ENCODE data around the gene SV2C. TPM values are rescaled to one million over a fixed set of nuclear protein-coding genes. Genes with fewer than 3 reads are reported as not detected.
"Not testable (repeated sequence)": the region's sequence is repeated elsewhere in the genome, so short reads cannot be mapped to it uniquely, and the experiment has no call there.

SV2C gene, protein sequence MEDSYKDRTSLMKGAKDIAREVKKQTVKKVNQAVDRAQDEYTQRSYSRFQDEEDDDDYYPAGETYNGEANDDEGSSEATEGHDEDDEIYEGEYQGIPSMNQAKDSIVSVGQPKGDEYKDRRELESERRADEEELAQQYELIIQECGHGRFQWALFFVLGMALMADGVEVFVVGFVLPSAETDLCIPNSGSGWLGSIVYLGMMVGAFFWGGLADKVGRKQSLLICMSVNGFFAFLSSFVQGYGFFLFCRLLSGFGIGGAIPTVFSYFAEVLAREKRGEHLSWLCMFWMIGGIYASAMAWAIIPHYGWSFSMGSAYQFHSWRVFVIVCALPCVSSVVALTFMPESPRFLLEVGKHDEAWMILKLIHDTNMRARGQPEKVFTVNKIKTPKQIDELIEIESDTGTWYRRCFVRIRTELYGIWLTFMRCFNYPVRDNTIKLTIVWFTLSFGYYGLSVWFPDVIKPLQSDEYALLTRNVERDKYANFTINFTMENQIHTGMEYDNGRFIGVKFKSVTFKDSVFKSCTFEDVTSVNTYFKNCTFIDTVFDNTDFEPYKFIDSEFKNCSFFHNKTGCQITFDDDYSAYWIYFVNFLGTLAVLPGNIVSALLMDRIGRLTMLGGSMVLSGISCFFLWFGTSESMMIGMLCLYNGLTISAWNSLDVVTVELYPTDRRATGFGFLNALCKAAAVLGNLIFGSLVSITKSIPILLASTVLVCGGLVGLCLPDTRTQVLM
- total RNA-seq, result under 0.01 TPM in 1 of 2 replicates, not detected in the other

DNA sequence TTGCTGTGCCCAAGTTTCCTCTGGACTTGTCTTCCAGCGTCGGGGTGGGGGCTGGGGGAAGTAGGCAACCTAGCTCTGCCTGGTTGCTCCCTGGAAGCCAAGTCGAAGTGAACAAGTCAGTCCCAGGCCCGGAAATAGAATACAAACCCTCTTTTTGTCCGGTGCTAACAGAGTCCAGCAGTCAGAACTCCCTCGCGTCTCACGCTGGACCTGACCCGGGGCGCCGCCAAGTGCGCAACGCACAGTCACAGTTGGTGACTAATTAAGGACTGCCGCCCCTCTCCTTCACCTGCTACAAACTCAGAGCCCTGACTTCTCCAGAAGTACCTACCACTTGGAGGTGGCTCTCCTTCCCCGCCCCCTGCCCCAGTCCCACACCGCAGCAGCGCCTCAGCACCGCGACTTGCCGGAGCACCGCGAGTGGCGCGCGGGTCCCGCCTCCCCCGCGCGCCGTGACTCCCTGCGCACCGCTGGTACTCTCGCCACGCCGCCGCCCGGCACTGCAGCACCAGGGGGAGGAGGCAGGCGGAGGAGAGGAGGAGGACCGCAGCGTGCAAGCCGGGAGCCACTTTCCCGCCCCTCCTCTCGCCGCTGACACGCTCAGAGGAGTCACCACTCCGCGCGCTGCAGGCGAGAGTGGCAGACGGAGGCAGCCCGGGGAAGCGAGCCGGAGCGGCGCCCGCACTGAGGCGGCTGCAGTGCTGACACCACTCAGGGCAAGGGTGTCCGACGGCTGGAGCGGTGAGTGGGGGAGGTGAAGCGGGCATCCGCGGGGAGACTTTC is at the start of gene SV2C:
Gene SV2C (plus strand): TSS at position 612 of the 783 bp plus-strand sequence. CDS start 48,368 bp downstream, outside the sequence.
- DNase-seq (ENCODE audit: low read depth in 2 of 2), result peak in 1 of 2 donors; percentile 40

DNA sequence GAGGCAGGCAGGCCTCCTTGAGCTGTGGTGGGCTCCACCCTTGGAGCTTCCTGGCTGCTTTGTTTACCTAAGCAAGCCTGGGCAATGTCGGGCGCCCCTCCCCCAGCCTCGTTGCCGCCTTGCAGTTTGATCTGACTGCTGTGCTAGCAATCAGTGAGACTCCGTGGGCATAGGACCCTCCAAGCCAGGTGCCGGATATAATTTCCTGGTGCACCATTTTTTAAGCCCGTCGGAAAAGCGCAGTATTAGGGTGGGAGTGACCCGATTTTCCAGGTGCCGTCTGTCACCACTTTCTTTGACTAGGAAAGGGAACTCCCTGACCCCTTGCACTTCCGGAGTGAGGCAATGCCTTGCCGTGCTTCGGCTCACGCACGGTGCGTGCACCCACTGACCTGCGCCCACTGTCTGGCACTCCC is 45.4 kb upstream of the SV2C start:
- DNase-seq (ENCODE audit: low read depth in 2 of 2), result not testable (repeated sequence)

DNA sequence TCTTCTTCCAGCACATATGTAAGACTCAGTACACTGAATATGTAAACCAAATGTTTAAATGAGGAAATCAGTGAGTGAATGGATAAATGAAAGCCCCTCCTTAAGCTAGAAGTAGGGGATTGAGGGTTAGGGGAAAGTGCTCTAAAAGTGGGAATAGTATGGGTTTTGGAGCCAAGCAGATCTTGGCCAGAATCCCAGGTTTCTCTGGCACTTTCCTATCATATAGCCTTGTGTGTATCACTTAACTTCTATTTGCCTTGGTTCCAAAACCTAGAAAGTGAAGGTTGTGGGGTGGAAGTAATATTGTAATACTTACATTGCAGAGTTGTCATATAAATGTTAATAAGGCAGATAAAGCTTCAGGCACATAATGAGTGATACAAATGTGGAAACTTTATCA is 45.0 kb upstream of the SV2C start:
- DNase-seq (ENCODE audit: low read depth in 2 of 2), result no peak

DNA sequence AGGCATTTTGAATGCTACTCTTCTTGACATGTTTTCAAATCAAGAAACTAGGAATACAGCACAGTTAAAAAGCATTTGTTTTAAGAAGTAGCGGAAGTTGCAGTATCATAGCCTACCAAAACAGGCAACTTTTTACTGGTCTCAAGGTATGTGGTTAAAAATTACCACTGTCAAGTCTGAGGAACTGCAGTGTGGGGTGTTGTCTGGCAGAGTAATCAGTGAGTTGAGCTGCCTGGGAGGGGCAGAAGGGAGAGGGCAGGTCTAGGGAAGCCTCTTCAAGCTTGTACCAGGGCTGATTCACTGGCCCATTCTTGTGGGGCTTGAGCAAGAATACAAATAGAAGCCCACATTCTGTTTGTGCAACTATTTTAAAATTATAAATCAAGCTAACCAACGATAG is 42.4 kb upstream of the SV2C start:
- no peak for DNase-seq (ENCODE audit: low read depth in 2 of 2)

DNA sequence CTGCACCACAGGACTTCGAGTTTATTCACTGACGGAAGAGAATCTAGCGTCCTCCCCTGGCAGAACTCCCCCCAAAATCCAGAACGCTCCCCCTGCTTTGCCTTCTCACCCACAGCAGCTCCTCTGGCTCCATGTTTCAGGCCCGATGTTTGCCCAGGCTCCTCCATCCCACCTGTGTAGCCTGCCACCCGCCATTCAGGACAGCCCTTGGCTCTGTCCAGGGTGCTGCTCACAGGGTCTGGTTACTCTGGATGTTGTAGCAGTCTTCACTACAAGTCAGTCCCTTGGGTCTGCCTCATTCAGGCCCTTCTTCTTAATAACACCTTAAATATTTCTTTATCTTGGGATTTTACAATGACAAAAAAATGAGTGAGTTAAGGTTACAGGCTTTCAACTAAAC is 41.3 kb upstream of the SV2C start:
- peak in 1 of 2 donors; percentile 17 for DNase-seq (ENCODE audit: low read depth in 2 of 2)

DNA sequence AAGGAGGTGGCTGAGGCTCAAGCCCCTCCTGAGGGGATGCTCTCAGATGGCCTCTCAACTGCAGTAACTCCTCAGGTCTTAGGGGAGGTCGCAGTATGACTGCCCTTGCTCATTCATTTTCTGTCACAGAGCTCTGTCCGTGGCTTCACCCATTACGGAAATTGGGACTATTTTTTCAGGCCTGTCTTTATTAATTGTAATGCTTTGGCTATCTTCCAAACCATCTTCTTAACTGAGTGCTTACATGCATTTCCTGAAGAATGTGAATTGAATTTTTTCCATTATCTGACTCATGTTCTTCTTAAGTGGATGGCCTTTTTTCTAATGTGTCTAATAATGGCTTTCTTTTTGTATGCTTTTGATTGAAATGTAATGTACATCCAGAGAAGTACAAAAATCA is 36.4 kb upstream of the SV2C start:
- peak in 1 of 2 donors; percentile 38 for DNase-seq (ENCODE audit: low read depth in 2 of 2)

DNA sequence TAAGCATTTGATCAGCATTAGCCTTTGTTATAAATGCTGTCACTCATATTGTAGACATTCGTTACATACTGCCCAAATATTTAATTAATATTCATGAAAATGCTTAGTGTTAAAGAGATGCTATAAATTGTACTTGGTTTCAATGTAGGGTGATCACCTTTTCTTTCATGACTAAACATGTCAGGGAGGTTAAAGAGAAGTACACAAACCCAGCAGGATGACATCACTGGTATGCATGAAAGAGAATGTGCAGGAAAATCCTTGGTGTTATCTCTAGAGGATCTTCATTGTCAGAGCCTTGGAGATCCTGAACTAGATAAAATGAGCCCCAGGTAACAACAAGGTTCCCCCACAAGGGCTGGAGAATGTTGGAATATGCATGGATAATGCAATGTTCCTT is 33.0 kb upstream of the SV2C start:
- no peak for DNase-seq (ENCODE audit: low read depth in 2 of 2)

DNA sequence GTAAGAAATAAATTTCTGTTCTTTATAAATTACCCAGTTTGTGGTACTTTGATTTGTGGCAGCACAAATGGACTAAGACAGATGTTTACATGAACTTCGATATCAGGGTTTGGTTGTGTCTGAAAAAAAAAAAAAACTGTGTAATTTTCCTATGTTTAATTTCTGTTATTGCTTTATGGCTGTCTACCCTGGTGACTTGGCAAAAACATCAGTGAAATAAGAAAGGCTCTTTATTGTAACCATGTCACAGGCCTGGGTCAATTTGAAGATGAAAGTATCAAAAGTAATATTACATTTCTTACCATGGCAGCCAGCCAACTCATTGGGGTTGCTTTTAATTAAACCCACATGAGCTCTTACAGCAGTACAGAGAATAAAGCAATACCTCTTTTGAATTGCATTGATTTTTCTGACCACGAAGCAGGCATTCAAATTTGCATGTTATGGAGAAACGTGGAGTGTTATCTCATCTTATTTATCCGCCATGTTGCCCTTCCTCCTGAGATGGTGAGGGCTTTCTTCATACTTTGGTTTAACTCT is 20.6 kb upstream of the SV2C start:
- DNase-seq (ENCODE audit: low read depth in 2 of 2), result no peak

DNA sequence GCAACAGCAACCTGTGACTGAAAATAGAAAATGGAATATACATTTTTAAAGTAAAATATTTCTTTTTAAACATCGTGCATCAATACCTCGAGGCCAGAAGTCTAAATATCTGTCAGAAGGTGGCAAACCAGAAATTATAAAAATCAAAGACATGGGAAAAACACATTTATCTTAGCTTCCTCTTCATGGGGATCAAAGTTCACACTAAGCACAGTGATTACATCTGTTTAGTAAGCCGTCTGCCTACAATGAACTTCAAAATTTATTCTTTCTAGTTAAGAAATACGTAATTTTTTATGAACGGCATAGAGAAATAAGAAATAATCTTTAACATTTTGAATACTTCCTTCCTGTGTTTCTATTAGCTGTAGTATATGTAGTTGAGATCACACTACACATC is 17.9 kb upstream of the SV2C start:
- no peak for DNase-seq (ENCODE audit: low read depth in 2 of 2)

DNA sequence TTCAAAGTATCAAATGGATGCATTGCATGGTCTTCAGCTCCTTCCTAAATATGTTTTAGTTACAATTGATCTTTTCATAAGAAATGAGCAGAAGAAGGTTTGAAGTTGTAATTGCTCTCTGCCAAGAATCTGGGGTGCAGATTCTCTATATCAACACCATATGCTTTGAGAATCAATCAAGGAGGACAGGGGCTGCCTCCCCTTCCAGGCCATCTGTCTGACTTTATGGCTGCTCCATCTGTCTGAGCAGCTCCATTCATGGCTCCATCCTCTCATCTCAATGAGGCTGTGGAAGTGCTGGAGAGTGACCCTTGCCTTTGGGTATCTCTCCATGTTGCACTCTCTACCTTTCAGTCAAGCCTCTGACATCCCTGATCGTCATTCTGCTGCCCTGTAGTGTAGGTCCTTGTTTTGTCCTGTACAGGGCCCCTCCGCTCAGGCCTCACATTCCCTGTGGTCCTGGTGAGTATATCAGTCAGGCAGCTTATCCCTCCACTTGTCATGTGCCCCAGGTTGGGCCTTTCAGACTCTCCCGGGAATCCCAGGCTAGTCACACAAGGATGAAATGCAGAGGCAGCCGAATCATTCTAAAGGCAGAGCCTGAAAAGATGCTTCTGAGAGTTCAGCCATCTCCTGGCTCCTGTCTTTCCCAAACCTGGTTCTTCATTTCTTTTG is 14.0 kb upstream of the SV2C start:
- no peak for DNase-seq (ENCODE audit: low read depth in 2 of 2)

DNA sequence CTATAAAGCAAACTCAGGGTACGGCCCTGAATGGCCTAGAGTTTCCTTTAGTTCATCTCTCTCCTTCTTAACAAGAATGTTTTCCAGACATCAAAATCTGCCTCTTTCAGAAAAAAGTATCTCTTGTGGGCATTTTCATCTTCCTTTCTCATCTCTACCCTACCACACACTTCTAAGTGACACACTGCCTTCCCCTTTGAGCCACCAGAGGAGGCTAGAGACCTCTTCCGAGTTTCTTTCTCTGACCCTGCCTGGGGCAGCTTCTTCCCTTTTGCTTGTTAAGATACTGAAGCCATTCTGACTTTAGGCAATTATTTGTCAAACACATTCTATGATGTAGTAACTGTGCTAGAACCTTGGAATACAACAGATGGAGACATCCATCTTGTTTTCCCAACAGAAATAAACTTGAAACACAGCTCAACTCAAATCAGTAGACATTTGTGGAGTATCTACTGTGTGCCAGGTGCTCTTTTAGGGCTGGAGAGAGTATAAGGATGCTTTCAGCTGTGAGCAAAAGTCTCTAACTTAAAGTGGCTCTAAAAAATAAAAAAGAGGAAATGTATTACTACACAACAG is 8.6 kb upstream of the SV2C start:
- peak; percentile 22 to 47 for DNase-seq (ENCODE audit: low read depth in 2 of 2)

DNA sequence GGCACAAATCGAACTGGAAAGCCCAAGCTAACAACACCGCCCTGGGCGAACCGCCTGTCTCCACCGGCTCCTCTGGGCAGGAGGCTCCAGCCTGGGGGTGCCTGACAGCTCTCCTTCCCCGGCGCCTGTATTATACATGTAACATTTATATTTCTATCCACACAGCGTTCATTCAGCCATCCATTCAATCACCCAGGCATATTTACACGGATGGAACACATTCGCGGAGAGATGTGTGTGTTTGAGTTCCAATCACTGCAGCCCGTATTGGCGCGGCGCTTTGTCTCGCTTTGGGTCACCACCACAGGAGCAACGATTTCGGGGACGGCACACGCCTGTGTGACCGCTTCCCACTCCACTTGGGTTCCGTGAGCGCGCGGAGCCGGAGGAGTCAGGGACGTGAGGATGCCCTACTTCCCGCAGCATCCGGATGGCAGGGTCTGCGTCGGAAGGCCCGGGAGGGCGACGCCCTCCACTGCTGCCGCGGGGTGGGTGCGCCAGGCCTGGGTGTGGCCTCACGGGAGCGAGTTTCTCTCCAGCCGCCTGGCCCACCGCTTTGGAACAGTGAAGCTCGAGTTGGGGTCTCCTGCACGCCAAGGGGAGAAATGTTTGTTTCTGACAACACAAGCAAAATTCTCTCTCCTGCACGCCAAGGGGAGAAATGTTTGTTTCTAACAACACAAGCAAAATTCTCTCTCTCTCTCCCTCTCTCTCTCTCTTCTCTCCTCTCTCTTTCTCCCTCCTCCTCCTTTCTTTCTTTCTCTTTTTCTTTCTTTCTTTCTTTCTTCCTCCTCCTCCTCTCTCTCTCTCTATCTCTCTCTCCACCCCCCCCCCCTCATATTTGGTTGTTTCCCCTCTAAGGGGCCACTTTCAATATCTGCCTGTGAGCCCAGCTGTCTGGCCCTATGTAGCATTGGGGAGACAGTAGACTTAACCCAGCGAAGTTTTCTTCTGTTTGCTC is 1.1 kb upstream of the SV2C start:
- no peak for DNase-seq (ENCODE audit: low read depth in 2 of 2)

DNA sequence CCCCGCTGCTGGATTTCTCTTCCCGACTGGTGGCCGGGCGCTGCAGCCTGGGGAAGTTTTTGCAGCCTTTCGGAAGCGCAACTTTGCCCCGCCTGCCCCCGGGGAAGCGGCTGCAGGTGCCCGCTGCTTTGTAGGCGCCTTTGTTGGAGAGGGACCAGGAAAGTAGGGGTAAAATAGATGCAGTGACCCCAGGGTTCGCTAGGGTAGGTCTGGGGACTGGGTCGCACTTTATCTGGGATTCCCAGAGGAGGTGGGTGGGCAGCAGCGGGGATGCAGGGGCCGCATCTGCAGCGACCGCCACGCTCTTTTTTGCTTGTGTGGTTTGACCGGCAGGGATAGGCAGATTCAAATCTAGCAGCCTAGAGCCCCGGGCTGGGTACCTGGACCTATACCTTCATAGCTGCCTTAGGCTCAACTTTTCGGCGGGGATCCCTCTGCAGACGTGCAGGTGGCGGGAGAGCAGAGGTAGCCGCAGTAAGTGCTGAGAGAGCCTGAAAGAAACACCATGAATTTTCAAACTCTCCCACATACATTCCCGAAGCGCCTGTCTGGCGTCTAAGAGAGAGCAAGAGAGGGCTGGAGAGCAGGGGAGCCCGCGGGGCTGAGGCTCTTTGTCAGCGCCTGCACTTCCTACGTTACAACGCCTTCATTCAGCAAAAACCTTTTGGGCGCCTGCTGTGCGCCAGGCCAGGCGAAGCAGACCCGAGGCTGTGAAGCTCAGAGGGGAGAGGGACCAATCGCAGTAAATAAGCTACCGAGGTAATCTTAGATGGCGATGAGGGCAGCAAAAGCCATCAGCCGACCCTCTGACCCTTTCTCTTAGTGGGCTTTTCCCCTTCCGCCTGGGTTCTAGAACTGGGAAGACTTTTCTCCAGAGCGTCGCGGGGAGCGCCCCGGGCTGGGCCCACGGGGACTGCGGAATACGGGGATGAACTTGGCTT is 642 bp downstream of the SV2C start:
- DNase-seq (ENCODE audit: low read depth in 2 of 2), result no peak

DNA sequence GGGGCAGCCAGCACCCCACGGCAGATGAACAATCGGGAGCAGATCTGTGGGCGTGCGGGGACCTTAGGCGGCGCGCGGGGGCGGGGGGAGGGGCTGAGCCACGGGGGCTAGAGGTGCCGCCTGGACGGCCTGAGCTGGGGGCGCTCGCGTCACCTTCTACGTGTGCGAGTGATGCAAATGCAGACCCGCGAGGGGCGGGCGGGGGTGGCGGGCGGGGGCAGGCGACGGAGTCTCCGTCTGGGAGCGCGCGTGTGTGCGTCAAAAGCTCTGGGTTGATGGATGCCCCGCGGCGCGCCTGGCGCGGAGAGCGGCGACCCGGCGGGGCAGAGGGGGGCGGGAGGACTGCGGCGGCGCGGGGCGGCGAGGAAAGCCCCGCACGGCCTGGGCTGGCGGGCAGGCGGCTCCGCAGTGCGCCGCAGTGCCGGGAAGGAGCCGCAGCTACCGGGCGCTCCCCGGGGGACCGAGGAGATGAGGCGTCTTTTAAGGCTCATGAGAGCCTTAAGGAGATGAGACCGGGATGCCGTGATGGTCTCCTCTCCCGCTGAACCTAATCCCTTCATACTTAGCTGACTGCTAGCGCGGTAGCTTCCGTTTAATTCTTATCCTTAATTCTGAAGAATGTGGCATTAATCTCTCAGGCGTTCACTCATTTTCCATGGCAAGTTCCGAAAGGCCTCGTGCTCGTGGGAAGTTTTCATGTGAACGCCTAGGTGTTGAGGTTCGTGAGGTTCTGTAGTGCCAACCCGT is 1.5 kb downstream of the SV2C start:
- peak in 1 of 2 donors; percentile 4 for DNase-seq (ENCODE audit: low read depth in 2 of 2)

DNA sequence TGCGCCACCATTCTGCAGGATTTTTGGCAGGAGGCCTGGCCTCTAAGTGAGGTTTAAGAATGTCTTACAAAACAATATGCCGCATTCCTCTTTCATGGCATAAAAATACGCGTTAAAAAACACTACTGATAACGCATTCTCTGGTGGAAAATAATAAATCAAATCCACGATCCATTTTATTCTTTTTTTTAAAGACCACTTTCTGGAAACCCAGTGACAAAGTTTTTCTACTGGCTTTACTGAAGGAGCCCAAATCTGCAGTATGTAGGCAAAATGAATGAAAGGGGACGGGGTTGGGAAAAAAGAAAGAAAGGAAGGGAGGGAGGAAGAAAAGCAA is 2.0 kb downstream of the SV2C start:
- no peak for DNase-seq (ENCODE audit: low read depth in 2 of 2)

DNA sequence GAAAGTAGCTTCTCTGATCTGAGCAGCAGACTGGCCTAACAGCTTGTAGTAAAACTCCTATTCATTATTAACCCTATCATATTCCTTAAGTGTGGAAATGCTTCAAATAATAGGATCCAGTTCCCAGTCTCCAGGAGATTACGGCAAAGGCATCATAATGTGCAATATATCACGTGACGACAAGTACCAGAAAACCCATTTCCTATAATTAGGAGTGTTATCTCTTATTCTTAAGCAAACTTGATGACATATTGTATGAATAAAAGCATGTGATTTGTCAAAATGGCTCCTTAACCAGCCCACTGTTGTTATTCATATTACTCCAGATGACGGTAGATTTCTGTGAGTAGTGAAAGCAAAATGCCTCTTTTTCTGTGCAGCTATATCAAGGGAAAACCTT is 2.9 kb downstream of the SV2C start:
- no peak for DNase-seq (ENCODE audit: low read depth in 2 of 2)

DNA sequence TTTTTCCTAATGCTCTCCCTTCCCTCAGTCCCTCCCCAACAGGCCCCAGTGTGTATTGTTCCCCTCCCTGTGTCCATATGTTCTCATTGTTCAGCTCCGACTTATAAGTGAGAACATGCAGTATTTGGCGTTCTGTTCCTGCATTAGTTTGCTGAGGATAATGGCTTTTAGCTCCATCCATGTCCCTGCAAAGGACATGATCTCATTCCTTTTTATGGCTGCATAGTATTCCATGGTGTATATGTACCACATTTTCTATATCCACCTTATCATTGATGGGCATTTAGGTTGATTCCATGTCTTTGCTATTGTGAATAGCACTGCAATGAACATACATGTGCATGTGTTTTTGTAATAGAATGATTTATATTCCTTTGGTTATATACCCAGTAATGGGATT is 6.0 kb downstream of the SV2C start:
- not testable (repeated sequence) for DNase-seq (ENCODE audit: low read depth in 2 of 2)

DNA sequence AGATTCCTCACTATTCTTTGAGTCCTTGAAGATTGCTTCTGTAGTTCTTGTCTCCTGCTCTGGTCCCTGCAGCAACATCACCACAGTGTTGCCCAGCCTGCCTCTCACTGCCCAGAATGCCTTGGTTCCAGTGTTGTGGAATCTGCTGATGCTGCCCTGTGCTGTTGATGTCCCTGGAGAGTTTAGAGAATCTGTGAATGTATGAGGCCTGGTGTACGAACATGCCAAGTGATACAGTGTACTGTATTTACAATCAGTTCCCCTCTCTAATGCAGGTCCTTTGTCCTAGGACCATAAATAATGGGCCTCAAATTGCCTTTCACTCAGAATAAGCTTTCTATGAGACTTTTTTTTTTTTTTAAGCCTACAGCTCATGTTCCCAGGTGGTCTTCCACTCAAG is 8.2 kb downstream of the SV2C start:
- no peak for DNase-seq (ENCODE audit: low read depth in 2 of 2)

Data from dermis microvascular lymphatic vessel endothelial cell (primary cell).